Chondrocyte (in vitro differentiated cells): Measurements from ENCODE around the gene OR13C2. TPM values are rescaled to one million over a fixed set of nuclear protein-coding genes. Genes with fewer than 3 reads are reported as not detected.
"Not testable (repeated sequence)": the region's sequence is repeated elsewhere in the genome, so short reads cannot be mapped to it uniquely, and the experiment has no call there.

Experiments
- DNase-seq: peaks from one replicate; pipeline ENCODE4 v3.0.0; 2021; ENCODE audit warnings: mixed read lengths, low spot score
- H3K27ac Mint-ChIP-seq: one replicate; pipeline ENCODE4 v1.8.0; 2021; ENCODE audit warnings: mild to moderate bottlenecking, moderate library complexity, mixed read lengths; ENCODE audit not compliant: unreplicated experiment
- H3K27me3 Mint-ChIP-seq: 2 replicates; pipeline ENCODE4 v1.8.0; 2021; ENCODE audit warnings: low read depth, mixed read lengths
- H3K36me3 Mint-ChIP-seq: 2 replicates; pipeline ENCODE4 v1.8.0; 2021; ENCODE audit warnings: low read depth, mixed read lengths
- H3K4me1 Mint-ChIP-seq: 2 replicates; pipeline ENCODE4 v1.8.0; 2021; ENCODE audit warnings: low read depth, mild to moderate bottlenecking, mixed read lengths
- H3K4me3 Mint-ChIP-seq: one replicate; pipeline ENCODE4 v1.8.0; 2021; ENCODE audit warnings: mild to moderate bottlenecking, moderate library complexity, mixed read lengths; ENCODE audit not compliant: unreplicated experiment
- H3K9me3 Mint-ChIP-seq: 2 replicates; pipeline ENCODE4 v1.8.0; 2021; ENCODE audit warnings: low read depth, mixed read lengths
- CTCF ChIP-seq: fragments of 200-600 bp; sonication (generic); IDR thresholded peaks from 2 replicates; pipeline ENCODE4 v1.5.0; 2021; ENCODE audit warnings: antibody characterized with exemption, mild to moderate bottlenecking, moderate library complexity
- long read RNA-seq: library from polyadenylated mRNA; stranded (forward); transcript quantifications from one replicate; pipeline ENCODE4 v2.0.0, GENCODE V29; 2021
- total RNA-seq: library from RNA; stranded (reverse); gene quantifications from 3 replicates; pipeline ENCODE4 v1.2.1, GENCODE V29; 2021

Gene OR13C2
- total RNA-seq: not detected in 3 replicates
- long read RNA-seq: 0 reads

GRCh38 chr9:104605527-104605926 lies at the start of gene OR13C2:
OR13C2 (minus strand) TSS chr9:104605627; CDS start chr9:104605627, 0 bp downstream.
- H3K4me1 Mint-ChIP-seq, H3K27ac Mint-ChIP-seq, H3K9me3 Mint-ChIP-seq, H3K4me3 Mint-ChIP-seq, DNase-seq, H3K36me3 Mint-ChIP-seq: not testable (repeated sequence)
- H3K27me3 Mint-ChIP-seq: peaks cover 26% of the 10 kb centered on the region

GRCh38 chr9:104635456-104635855 lies 30.0 kb upstream of the OR13C2 start:
- H3K27ac Mint-ChIP-seq: no peak overlapping the region
- no peak for DNase-seq
- H3K4me3 Mint-ChIP-seq: no peak overlapping the region
- H3K9me3 Mint-ChIP-seq: peaks cover 13% of the 10 kb centered on the region
- TF ChIP-seq CTCF: no peak
- H3K27me3 Mint-ChIP-seq: peaks cover 5% of the 10 kb centered on the region
- H3K36me3 Mint-ChIP-seq: no peaks in the 10 kb centered on the region
- no peaks in the 10 kb centered on the region for H3K4me1 Mint-ChIP-seq

GRCh38 chr9:104633976-104634520 lies 28.6 kb upstream of the OR13C2 start:
- DNase-seq: peak; percentile 82
- H3K27ac Mint-ChIP-seq: no peak overlapping the region
- no peak overlapping the region for H3K4me3 Mint-ChIP-seq
- peaks cover 11% of the 10 kb centered on the region for H3K27me3 Mint-ChIP-seq
- H3K9me3 Mint-ChIP-seq: peaks cover 2% of the 10 kb centered on the region
- TF ChIP-seq CTCF: no peak
- H3K4me1 Mint-ChIP-seq: no peaks in the 10 kb centered on the region
- no peaks in the 10 kb centered on the region for H3K36me3 Mint-ChIP-seq

- peaks cover 15% of the 10 kb centered on the region for H3K27me3 Mint-ChIP-seq
- H3K4me1 Mint-ChIP-seq, H3K27ac Mint-ChIP-seq, H3K4me3 Mint-ChIP-seq, H3K36me3 Mint-ChIP-seq, DNase-seq, H3K9me3 Mint-ChIP-seq: not testable (repeated sequence)
Measured at GRCh38 chr9:104625964-104626363, 20.5 kb upstream of the OR13C2 start.

GRCh38 chr9:104618104-104618503 lies 12.7 kb upstream of the OR13C2 start, which contains the start of gene OR13C9:
OR13C9 (minus strand) TSS chr9:104618204; CDS start chr9:104618204, 0 bp downstream.
- Mint-ChIP-seq H3K27ac (no peak within 1 kb of the TSS), H3K4me3 (no peak within 1 kb of the TSS), H3K27me3 (peaks cover 6% of the 10 kb centered on the region), H3K36me3 (no peaks in the 10 kb centered on the region), H3K9me3 (no peaks in the 10 kb centered on the region), H3K4me1 (no peaks in the 10 kb centered on the region)
- no peak for TF ChIP-seq CTCF
- DNase-seq: no peak

GRCh38 chr9:104617418-104617817 lies 12.0 kb upstream of the OR13C2 start:
- H3K4me1 Mint-ChIP-seq: no peaks in the 10 kb centered on the region
- TF ChIP-seq CTCF: no peak
- H3K36me3 Mint-ChIP-seq: no peaks in the 10 kb centered on the region
- no peak for DNase-seq
- no peaks in the 10 kb centered on the region for H3K9me3 Mint-ChIP-seq
- no peak overlapping the region for H3K27ac Mint-ChIP-seq
- H3K4me3 Mint-ChIP-seq: no peak overlapping the region
- peaks cover 10% of the 10 kb centered on the region for H3K27me3 Mint-ChIP-seq
